Neural crest cell (in vitro differentiated cells): ENCODE results near the gene CDC42BPA. TPM values are rescaled to one million over a fixed set of nuclear protein-coding genes. Genes with fewer than 3 reads are reported as not detected.

Experiments
- DNase-seq: peaks from one replicate; pipeline ENCODE4 v3.0.0; 2021; ENCODE audit warnings: low read depth, mixed read lengths, low spot score
- H3K27ac Mint-ChIP-seq: one replicate; pipeline ENCODE4 v1.8.0; 2021; ENCODE audit warnings: mild to moderate bottlenecking, mixed read lengths; ENCODE audit not compliant: unreplicated experiment
- H3K27me3 Mint-ChIP-seq: 2 replicates; pipeline ENCODE4 v1.8.0; 2021; ENCODE audit warnings: low read depth, mild to moderate bottlenecking, mixed read lengths
- H3K36me3 Mint-ChIP-seq: 2 replicates; pipeline ENCODE4 v1.8.0; 2021; ENCODE audit warnings: low read depth, mild to moderate bottlenecking, mixed read lengths
- H3K4me1 Mint-ChIP-seq: 2 replicates; pipeline ENCODE4 v1.8.0; 2021; ENCODE audit warnings: mixed read lengths
- H3K4me3 Mint-ChIP-seq: one replicate; pipeline ENCODE4 v1.8.0; 2021; ENCODE audit warnings: mild to moderate bottlenecking, mixed read lengths
- H3K9me3 Mint-ChIP-seq: 2 replicates; pipeline ENCODE4 v1.8.0; 2021; ENCODE audit warnings: mixed read lengths
- CTCF ChIP-seq: fragments of 200-600 bp; sonication (generic); conservative IDR thresholded peaks from 2 replicates; pipeline ENCODE4 v1.5.0; 2021; ENCODE audit warnings: antibody characterized with exemption, mild to moderate bottlenecking
- total RNA-seq: library from RNA; stranded (reverse); gene quantifications from 2 replicates; pipeline ENCODE4 v1.2.1, GENCODE V29; 2021

Gene CDC42BPA
- total RNA-seq, 1 donor from 2014 or later = 35.6 TPM

DNA sequence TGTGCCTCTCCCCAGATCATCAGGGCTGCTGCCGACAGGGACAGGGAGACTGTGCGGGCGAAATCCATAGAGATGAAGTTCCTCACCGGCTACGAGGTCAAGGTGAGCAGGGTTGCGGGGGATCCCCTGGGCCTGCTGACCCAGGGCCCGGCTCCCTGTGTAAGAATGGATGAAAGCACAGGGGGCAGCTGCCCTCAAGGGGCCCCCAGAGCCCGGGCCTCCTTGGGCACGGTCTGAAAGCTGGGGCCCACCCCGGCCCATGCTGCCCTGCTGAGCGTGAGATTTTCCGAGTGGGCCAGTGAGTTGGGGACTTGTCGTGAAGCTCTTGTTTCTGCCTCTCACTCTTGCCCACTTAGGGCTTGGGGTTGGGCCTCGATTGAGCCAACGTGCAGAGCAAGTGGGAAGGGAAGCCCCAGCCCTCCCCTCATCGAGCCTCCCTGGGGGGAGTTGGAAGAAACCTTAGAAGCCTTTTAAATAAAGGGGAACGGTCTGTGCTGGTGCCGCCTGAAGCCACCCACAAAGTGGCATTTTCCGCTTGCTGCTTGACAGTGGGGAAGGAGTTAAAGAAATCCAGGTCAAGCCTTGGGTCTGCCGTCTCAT lies 333.0 kb downstream of the CDC42BPA start:
- H3K4me3 Mint-ChIP-seq = no peak overlapping the region
- no peak overlapping the region for H3K27ac Mint-ChIP-seq
- no peak for DNase-seq
- H3K9me3 Mint-ChIP-seq = no peaks in the 10 kb centered on the region
- H3K4me1 Mint-ChIP-seq = peaks cover 4% of the 10 kb centered on the region
- H3K27me3 Mint-ChIP-seq = no peaks in the 10 kb centered on the region
- no peaks in the 10 kb centered on the region for H3K36me3 Mint-ChIP-seq
- no peak for TF ChIP-seq CTCF

DNA sequence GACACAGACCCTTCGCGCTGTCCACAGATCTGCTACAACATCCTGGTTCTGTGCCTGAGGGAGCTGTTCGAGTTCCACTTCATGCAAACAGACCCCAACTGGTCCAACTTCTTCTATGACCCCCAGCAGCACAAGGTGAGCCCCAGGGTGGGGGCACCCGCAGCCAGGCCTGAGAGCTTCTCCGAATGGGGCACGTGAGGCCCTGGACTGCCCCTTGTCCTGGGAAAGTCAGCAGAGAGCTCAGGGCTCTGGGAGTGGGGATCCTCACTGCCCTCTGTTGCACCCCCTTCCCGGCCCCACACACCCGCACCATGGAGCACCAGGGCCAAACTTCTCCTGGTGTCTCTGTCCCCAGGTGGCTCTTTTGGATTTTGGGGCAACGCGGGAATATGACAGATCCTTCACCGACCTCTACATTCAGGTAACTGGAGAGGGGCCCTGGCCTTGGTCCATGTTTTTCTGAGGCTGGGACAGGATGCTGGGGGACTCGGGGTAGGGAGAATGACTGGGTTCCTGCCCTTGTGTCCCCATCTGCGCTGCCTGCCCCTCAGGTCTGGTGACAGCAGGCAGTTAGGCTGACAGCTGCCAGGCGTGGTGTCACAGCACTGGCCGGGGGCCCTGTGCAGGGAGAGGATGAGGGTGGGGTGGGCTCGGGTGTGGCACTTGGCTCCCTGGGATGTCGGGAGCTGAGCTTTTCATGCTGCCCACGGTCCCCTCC lies 333.6 kb downstream of the CDC42BPA start:
- TF ChIP-seq CTCF = no peak
- Mint-ChIP-seq H3K4me3 (no peak overlapping the region), H3K9me3 (no peaks in the 10 kb centered on the region), H3K27me3 (no peaks in the 10 kb centered on the region), H3K4me1 (peaks cover 4% of the 10 kb centered on the region), H3K27ac (no peak overlapping the region), H3K36me3 (no peaks in the 10 kb centered on the region)
- no peak for DNase-seq

- TF ChIP-seq CTCF = no peak
- peaks cover 4% of the 10 kb centered on the region for H3K4me1 Mint-ChIP-seq
- H3K4me3 Mint-ChIP-seq = no peak overlapping the region
- no peaks in the 10 kb centered on the region for H3K9me3 Mint-ChIP-seq
- no peaks in the 10 kb centered on the region for H3K36me3 Mint-ChIP-seq
- DNase-seq = no peak
- peak overlapping the region; percentile 43 for H3K27ac Mint-ChIP-seq
- no peaks in the 10 kb centered on the region for H3K27me3 Mint-ChIP-seq
Observed at GRCh38 chr1:226983992-226984364, 334.3 kb downstream of the CDC42BPA start.

DNA sequence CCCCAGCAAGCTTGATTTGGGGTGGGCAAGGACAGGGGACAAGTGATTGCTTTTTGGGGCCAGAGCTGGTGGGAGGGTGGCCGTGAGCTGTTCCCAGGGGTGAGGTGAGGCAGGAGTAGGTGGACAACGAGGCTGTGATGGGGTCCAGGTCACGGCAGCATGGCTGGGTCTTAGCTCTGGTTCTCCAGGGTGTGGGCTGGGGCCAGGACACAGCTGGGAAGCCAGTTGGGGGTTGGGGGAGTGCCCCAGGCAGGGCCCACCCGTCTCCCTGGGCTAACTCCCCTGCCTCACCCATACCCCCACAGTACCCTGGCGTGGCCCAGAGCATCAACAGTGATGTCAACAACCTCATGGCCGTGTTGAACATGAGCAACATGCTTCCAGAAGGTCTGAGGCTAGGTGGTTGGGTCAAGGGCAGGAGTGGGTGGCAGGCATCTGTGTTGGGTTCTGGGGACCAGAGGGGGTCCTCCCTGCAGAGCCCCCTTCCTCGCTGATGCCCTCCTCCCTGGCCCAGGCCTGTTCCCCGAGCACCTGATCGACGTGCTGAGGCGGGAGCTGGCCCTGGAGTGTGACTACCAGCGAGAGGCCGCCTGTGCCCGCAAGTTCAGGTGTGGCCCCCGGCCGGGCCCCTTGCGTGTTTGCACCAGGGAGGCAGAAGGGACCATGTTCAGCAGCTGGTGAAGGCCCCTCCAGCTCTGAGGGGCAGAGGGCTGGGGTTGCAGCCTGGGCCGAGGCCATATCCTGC lies 334.9 kb downstream of the CDC42BPA start:
- H3K27ac Mint-ChIP-seq = peak overlapping the region; percentile 71

More for the DNA sequence above, 334.9 kb downstream of the CDC42BPA start:
- Mint-ChIP-seq H3K36me3 (no peaks in the 10 kb centered on the region), H3K9me3 (no peaks in the 10 kb centered on the region), H3K4me1 (peaks cover 4% of the 10 kb centered on the region), H3K27me3 (no peaks in the 10 kb centered on the region), H3K4me3 (no peak overlapping the region)
- no peak for DNase-seq
- no peak for TF ChIP-seq CTCF
